Motor neuron (in vitro differentiated cells): Measurements from ENCODE around the gene RERE. TPM values are rescaled to one million over a fixed set of nuclear protein-coding genes. Genes with fewer than 3 reads are reported as not detected.

ENCODE experiments used
- ATAC-seq, 8 experiments: fragments of 200-7000 bp; cut with Tn5 transposase; replicated peaks in 6 of 8; 2 replicates each; pipeline ENCODE4 v1.8.0; 2021; ENCODE audit warnings: mild to moderate bottlenecking in 8 of 8, moderate library complexity in 8 of 8
- H3K27ac ChIP-seq, 2 donors: fragments of 250-450 bp; sonication (Bioruptor Pico); 2 replicates each; pipeline ENCODE4 v1.9.0; 2021; ENCODE audit warnings: antibody characterized with exemption in 2 of 2, mild to moderate bottlenecking in 2 of 2, moderate library complexity in 1 of 2
- H3K4me1 ChIP-seq, 2 donors: fragments of 250-450 bp; sonication (Bioruptor Pico); replicated peaks in 1 of 2; 2 replicates each; pipeline ENCODE4 v1.6.1; 2021; ENCODE audit warnings: antibody characterized with exemption in 2 of 2, mild to moderate bottlenecking in 2 of 2, moderate library complexity in 1 of 2
- H3K4me3 ChIP-seq, 5 donors: fragments of 250-450 bp; sonication (Bioruptor Pico); 2 replicates each; pipeline ENCODE4 v1.9.0; 2021; ENCODE audit warnings: antibody characterized with exemption in 5 of 5, mild to moderate bottlenecking in 5 of 5, moderate library complexity in 4 of 5
- WGBS, 10 experiments: fragments of 450-650 bp; shearing (Covaris generic); methylation state at CpG; one replicate each; pipeline ENCODE4 v1.0.0; 2022; 5-methylcytosine and 5-hydroxymethylcytosine counted together
- in situ Hi-C, 9 experiments: fragments of 400-800 bp; cut with MboI; loops; one replicate each; pipeline ENCODE4 v1.15.0; 2021; ENCODE audit warnings: low sequenced_read_pairs in 9 of 9, low pct_unique_long_range_greater_than_20kb in 2 of 9; ENCODE audit not compliant: unreplicated experiment in 9 of 9
- total RNA-seq, 8 experiments: library from RNA; unstranded; fragments of 300-600 nt; gene quantifications; 2 replicates each; pipeline versions ENCODE4 v1.2.3 to v1.2.4, GENCODE V29; 2022

Gene RERE
- total RNA-seq, 8 experiments from 2014 or later: 17.8 to 576 (median 111) TPM

GRCh38 chr1:8671306-8671917, 146.0 kb downstream of the RERE start:
- Histone ChIP-seq H3K4me1 (peaks cover 47 to 65% of the 10 kb centered on the region in 2 donors), H3K4me3 (no peak overlapping the region), H3K27ac (no peak overlapping the region)
- WGBS, 10 experiments: 16 to 56% (median 42%) methylated on average over 4 to 8 of the region's 8 CpGs
- in situ Hi-C loops: no loop called here
- peak in 7 of 8 experiments; percentile 20 to 56 (median 43) for ATAC-seq

- WGBS, 10 experiments: 29 to 100% (median 90%) methylated on average over 1 to 2 of the region's 2 CpGs; no CpG with 5 or more reads in 1 of the 10 experiments
- no peak overlapping the region for H3K27ac ChIP-seq
- in situ Hi-C loops: no loop called here
- H3K4me1 ChIP-seq: peaks cover 56 to 74% of the 10 kb centered on the region in 2 donors
- ATAC-seq: no peak
- H3K4me3 ChIP-seq: no peak overlapping the region
These were observed 147.0 kb downstream of the RERE start for GRCh38 chr1:8670371-8670818.

- no peak overlapping the region for H3K27ac ChIP-seq
- in situ Hi-C loops: no loop called here
- H3K4me1 ChIP-seq: peaks cover 56 to 74% of the 10 kb centered on the region in 2 donors
- ATAC-seq: no peak
- no peak overlapping the region for H3K4me3 ChIP-seq
- 80 to 100% (median 95%) methylated on average over 1 to 4 of the region's 4 CpGs for WGBS, 10 experiments
These were observed 147.7 kb downstream of the RERE start for GRCh38 chr1:8669606-8670335.

GRCh38 chr1:8667869-8668594, 149.4 kb downstream of the RERE start:
- Histone ChIP-seq H3K4me3 (no peak overlapping the region), H3K27ac (no peak overlapping the region), H3K4me1 (peaks cover 63 to 67% of the 10 kb centered on the region in 2 donors)
- WGBS, 10 experiments: 52 to 100% (median 90%) methylated on average over 1 to 5 of the region's 5 CpGs; no CpG with 5 or more reads in 1 of the 10 experiments
- ATAC-seq: peak in 3 of 8 experiments; percentile 37 to 41 (median 40)
- in situ Hi-C loops: no loop called here

GRCh38 chr1:8666389-8667167, 150.9 kb downstream of the RERE start:
- peaks cover 59 to 67% of the 10 kb centered on the region in 2 donors for H3K4me1 ChIP-seq

GRCh38 chr1:8665833-8666232, 151.6 kb downstream of the RERE start:
- whole genome bisulfite sequencing, 10 experiments: 40 to 100% (median 70%) methylated on average over 1 to 2 of the region's 2 CpGs; no CpG with 5 or more reads in 3 of the 10 experiments
- H3K4me3 ChIP-seq: no peak overlapping the region
- H3K27ac ChIP-seq: no peak overlapping the region
- H3K4me1 ChIP-seq: peaks cover 60 to 68% of the 10 kb centered on the region in 2 donors
- in situ Hi-C loops: no loop called here
- ATAC-seq: peak in 2 of 8 experiments; percentile 5 to 7

More at GRCh38 chr1:8666389-8667167, 150.9 kb downstream of the RERE start:
- Histone ChIP-seq H3K4me3 (no peak overlapping the region), H3K27ac (no peak overlapping the region)
- peak in 5 of 8 experiments; percentile 11 to 64 (median 51) for ATAC-seq
- 0 to 83% (median 45%) methylated on average over 1 to 5 of the region's 5 CpGs; no CpG with 5 or more reads in 2 of the 10 experiments for WGBS, 10 experiments
- in situ Hi-C loops: no loop called here

- no peak overlapping the region for H3K27ac ChIP-seq
- peaks cover 60 to 66% of the 10 kb centered on the region in 2 donors for H3K4me1 ChIP-seq
- WGBS, 10 experiments: 83 to 100% (median 94%) methylated on average over 2 to 4 of the region's 4 CpGs
- in situ Hi-C loops: no loop called here
- ATAC-seq: no peak
- H3K4me3 ChIP-seq: no peak overlapping the region
These were observed 152.6 kb downstream of the RERE start for GRCh38 chr1:8664887-8665286.

- in situ Hi-C loops: no loop called here
- ATAC-seq: peak; percentile 41 to 82 (median 60)
- Histone ChIP-seq H3K4me3 (no peak overlapping the region), H3K4me1 (peaks cover 60 to 71% of the 10 kb centered on the region in 2 donors), H3K27ac (no peak overlapping the region)
- WGBS, 10 experiments: 38 to 100% (median 83%) methylated on average over 1 to 2 of the region's 2 CpGs; no CpG with 5 or more reads in 4 of the 10 experiments
These were observed 153.5 kb downstream of the RERE start for GRCh38 chr1:8663915-8664329.

- H3K27ac ChIP-seq: no peak overlapping the region
- in situ Hi-C loops: no loop called here
These were observed 154.2 kb downstream of the RERE start for GRCh38 chr1:8663090-8663802.

GRCh38 chr1:8662380-8663072, 154.9 kb downstream of the RERE start:
- Histone ChIP-seq H3K4me3 (no peak overlapping the region), H3K27ac (no peak overlapping the region), H3K4me1 (peaks cover 49 to 60% of the 10 kb centered on the region in 2 donors)
- in situ Hi-C loops: no loop called here
- ATAC-seq: no peak
- 85 to 100% (median 99%) methylated on average over 1 to 4 of the region's 4 CpGs; no CpG with 5 or more reads in 2 of the 10 experiments for WGBS, 10 experiments

More at GRCh38 chr1:8663090-8663802, 154.2 kb downstream of the RERE start:
- WGBS, 10 experiments: 80 to 100% (median 94%) methylated on average over 1 to 4 of the region's 4 CpGs
- no peak for ATAC-seq
- H3K4me1 ChIP-seq: peaks cover 56 to 66% of the 10 kb centered on the region in 2 donors
- H3K4me3 ChIP-seq: no peak overlapping the region
